HG03354 (cell line): ENCODE results near the gene MLLT6.

ENCODE experiments used
- ATAC-seq: cut with Tn5 transposase; IDR thresholded peaks from one replicate; pipeline ENCODE4 v1.9.1; 2021; ENCODE audit warnings: mild to moderate bottlenecking; ENCODE audit not compliant: unreplicated experiment, poor library complexity, severe bottlenecking

Gene MLLT6

DNA sequence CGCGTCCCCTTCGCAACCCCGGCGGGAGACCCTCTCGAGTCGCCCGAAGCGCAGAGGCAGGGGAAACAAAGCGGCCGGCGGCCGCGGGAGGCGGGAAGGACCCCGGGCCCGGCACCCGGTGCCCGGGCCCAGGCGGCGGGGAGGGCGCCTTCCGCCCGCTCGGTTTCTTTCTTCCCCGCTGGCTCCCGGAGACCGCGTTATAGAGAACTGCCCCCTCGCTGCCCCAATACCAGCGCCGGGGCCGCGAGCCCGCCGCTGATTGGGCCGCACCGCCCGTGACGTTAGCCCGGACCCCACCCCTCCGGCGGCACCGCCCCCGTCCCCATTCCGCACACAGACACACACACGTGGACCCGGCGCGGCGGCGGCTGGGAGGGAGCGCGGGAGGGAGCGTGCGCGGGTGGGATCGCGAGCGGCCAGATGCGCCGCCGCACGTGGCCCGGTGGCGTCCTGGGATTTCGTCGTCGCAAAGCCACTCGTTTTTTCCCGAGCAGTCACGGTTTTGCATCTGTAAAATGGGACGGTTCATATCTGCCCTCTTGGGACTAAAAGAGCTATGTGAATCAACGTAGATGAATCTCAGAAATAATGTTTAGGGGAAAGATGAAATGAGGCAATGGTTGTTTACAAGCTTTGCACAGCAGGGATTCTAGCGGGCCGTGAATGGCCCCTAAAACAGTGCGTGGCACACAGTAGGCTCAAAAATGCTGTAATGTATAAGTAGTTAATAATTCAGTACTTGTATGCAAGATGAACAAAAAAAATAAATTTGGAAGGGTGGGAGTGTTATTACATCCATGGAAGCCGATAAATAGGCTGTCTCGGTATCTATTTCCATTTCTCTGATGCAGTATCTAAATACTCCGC is 30.1 kb upstream of the MLLT6 start, which contains the start of gene EPOP:
EPOP (minus strand) TSS at position 209 of the 867 bp plus-strand sequence. CDS start 462 bp downstream, outside the sequence.
- peak; percentile 67 for ATAC-seq

DNA sequence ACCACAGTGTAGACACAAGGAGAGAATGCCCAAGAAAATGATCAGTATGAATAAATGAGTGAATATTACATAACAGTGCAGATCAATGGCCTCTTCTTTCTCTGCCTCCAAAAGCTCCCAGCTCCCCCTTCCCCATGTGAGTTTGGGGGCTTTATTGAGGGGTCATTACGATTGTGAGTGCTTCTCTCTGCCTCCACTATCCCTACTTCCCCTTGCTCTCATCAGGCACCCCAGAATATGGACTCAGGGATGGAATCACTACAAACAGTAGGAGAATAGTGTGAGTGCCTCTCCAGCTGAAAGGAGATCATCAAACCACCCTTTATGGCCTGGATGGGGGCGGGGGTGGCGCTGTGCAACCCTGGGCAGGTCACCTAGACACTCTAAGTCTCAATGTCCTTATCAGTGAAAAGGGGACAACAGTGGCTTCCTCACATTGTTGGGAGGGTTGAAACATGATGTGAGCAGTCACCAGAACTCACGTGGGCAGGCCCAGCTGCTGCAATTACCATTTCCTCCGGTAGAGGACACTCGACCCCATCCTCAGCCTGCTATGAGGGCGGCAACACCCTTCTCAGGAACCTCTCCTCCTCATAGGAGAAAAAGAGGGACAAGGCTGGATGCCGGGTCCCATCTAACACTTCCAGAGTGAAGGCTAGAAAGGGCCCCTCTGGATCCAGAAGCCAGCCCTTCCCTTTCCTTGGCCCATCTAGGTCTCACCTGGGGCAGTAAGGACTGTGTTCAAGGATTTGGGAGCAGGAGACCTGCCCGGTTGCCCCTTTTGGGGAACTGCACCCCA is 28.2 kb upstream of the MLLT6 start:
- no peak for ATAC-seq

DNA sequence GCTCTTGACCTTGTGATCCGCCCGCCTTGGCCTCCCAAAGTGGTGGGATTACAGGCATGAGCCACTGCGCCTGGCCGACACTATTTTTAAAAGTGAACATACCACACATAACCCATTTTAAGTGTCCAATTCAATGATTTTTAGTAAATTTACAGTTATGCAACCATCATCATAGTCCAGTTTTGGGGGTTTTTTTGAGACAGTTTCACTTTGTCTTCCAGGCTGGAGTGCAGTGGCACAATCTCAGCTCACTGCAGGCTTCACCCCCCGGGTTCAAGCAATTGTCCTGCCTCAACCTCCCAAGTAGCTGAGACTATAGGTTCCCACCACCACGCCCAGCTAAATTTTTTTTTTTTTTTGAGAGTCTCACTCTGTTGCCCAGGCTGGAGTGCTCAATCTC is 27.3 kb upstream of the MLLT6 start:
- ATAC-seq: no peak

DNA sequence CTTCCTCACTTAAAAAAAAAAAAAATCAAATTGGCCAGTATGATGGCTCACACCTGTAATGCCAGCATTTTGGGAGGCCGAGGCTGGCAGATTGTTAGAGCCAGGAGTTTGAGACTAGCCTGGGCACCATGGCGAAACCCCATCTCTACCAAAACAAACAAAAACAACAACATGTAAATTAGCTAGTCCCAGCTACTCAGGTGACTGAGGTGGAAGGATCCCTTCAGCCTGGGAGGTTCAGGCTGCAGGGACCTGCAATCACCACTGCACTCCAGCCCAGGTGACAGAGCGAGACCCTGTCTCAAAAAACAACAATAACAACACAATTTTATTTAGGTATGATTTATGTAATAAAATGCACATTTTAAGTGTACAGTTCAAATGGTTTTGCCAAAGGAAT is 24.0 kb upstream of the MLLT6 start:
- ATAC-seq: no peak

DNA sequence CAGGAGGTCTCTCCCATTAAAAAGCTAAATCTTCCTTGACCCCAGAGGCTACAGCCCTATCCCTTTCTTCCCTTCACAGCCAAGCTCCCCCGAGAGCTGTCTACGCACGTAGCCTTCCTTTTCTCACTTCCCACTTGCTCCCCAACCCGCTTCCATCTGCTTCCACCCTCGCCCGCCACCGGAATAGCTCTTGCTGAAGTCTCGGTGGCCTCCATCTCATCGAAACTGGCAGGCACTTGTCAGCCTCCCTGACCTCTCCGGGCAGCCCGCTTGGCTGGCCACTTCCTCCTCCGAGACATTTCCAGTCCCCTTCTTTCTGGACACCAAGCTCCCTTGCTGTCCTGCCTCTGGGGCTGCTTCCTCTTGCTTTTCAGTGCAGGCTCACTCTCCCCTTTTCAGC is 19.6 kb upstream of the MLLT6 start:
- no peak for ATAC-seq

DNA sequence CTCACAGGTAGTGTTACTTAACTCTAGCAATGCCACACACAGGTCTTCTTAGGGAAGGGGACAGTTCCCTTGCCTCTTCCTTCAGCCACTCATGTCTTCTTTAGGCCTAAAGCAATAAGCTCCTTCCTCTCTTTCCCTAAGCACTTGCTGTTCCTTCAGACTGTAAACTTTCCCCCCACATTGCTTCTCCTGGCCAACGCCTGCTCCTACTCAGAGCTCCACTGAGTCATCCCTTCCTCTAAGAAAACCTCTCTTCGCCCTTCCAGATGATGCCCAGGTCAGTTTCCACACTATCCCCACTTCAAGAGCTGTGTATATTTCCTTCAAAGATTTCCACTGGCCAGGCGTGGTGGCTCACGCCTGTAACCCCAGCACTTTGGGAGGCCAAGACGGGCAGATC is 17.8 kb upstream of the MLLT6 start:
- no peak for ATAC-seq

DNA sequence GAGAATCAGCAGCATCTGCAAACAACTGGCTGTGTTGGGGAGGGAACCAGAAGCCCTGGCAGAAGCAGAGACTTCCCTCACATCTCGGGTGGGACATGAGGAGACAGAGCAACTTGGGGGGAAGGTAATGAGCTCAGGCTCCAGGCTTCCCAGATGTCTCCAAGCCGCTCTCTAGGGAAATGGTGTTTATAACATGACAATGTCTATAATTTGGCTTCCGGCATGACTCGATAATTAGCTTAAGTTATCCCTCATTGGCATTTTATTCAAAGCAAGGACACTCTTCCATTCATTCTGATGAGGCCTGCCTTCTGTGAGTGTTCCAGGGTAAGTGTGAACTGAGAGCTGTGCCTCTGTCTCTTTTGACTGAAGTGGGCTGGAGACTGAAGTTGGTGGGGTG is 14.7 kb upstream of the MLLT6 start:
- ATAC-seq: no peak

DNA sequence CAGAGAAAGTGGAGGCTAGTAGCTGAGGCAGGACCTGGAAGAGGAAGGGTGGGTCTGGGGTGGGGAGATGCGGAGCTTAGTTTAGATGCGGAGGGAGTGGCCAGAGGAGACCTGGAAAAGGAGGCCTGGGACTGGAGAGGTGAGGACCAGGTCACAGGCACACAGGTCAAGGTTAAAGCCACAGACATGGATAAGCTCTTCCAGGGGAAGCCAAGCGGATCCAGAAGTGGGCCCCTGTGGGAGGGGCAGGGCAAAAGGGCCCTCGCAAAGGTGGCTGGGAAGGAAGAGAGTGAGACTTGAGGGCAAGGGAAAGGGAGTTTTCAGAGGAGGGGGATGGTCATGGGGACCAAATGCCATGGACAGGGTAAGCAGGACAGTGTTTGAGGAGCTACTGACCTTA is 13.9 kb upstream of the MLLT6 start:
- ATAC-seq: no peak

DNA sequence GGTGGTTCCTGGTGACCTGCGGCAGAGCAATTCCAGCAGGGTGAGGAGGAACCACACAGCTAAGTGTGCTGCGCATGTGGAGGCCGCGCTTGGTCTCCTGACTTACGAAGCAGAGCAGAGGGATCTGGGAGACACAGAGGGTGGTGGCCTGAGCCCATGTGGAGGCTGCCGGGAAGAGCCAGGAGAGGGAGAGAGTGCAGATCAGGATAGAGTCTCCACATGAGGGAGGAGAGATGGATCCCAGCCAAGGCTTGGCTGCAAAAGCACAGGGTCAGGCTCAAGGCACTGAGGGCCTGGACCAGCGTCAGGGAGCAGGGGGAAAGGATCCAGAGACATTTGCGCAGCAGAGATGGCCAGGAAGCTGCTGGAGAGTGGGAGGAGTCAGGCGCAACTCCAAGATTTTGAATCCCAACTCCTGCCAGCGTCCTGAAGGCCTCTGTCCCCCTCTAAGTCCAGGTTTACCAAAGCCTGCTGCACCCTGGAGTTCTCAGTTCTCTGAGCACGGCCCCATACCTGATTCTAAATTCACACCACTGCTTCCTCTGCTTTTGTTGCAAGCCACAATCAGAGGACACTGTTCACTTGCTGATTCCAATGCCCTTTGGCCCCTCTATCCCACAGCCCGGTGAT is 11.3 kb upstream of the MLLT6 start:
- ATAC-seq: no peak

DNA sequence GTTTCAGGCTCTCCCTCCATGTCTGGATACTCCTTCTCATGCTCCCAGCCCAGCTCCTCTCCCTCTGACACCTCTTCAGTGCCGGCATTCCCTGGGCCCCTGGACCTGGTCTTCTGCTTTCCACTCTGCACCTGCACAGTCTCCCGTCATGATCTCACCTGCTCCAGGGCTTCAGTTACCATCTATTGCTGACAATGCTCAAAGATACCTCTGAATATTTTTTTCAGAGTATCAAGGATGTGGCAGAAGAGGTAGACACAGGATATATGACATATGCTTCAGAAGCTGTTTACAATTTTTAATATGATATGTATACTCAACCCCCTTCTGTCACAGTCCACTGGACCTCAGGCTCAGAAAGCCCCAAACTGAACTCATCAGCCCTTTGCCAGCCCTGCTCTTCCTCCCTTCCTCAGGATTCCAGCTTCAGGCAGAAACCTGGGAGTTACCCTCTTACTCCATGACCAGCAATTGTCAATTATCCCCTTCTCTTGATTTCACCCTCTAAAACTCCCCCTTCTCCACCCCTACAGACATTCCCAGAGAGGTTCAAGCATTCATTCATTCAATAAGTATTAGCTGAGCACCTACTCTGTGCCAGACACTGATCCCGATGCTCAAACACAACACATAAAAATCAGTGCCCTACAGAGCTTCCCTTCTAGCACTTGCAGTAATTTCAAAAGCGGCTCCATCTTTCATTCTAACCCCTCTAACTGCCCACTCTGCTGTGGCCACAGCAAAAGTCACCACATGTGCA is 7.8 kb upstream of the MLLT6 start:
- no peak for ATAC-seq

DNA sequence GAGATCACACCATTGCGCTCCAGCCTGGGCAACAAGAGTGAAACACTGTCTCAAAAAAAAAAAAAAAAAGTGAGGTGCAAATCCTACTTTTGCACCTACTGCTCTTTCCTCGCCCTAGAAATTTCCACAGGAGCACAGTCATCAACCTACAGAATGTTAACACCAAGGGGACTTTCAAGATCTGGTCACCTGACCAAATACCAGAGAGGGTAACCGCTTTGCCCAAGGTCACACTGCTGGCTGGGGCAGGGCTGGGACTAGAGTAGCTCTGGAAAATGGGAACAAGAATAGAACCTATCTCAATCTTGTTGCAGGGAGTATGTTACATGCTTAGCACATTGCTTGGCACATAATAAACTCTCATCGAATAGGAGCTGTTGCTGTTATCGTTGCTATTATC is 6.3 kb upstream of the MLLT6 start:
- ATAC-seq: no peak

DNA sequence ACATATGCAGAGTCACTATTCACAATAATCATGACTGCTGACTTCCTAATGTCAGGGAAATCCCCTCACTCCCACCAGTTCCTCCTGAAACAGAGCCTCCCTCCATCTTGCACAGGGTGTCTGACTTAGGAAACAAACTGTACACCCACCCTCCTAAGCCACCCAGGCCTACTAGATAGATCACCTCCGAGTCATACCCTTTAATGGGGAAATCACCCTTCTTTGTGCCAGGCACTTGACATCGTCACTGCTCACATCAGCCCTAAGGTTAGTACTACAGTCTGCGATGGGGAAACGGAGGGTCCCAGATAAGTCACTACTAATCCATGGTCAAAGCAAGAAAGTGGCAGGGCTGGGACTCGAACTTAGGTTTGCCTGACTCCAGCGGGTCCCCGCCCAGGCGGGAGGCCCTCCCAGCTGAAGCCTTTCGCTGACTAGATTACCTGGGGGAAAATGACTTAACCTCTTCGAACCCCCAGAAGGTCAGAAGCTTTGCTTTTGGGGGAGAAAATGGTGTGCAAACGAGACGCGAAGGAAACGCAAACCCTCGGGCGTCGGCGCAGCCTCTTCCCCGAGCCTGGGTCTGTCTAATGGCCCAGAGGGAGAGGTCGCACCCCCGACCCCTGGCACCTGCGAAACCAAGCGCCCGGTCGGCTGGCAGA is 3.4 kb upstream of the MLLT6 start:
- peak; percentile 31 for ATAC-seq

DNA sequence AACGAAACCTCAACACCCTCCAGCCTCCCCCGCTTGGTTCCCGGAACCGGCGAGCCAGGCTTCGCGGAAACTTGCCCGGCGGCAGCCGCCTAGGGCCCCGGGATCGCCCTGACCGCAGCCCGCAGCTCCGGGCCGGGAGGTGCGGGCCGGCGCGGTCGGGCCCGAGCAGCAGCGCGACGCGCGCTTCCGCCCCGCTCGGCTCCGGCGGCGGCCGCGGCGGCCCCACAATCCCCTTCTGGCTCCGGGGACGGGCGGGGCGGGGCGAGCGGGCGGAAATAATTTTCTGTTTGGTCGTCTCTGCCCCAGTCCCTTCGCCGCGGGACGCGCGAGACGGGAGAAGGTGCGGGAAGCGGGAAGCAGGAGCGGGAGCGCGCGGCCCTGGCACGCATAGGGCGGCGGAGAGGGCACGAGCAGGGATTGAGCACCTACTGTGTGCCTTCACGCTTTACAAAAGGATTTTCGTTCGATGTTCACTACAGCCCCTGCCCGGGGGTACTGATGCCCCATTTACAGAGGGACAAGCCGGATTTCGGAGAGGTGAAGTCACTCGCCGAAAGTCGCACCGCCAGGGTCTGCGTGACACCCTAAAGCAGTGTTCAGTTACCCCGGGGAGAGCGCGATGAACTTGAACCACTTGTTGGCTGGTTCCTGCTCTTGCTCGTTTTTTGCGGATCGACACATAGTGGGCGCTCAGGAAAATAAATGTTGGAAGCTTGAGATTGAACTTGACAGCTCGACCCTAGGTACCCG is 2.7 kb upstream of the MLLT6 start:
- ATAC-seq: peak; percentile 33

DNA sequence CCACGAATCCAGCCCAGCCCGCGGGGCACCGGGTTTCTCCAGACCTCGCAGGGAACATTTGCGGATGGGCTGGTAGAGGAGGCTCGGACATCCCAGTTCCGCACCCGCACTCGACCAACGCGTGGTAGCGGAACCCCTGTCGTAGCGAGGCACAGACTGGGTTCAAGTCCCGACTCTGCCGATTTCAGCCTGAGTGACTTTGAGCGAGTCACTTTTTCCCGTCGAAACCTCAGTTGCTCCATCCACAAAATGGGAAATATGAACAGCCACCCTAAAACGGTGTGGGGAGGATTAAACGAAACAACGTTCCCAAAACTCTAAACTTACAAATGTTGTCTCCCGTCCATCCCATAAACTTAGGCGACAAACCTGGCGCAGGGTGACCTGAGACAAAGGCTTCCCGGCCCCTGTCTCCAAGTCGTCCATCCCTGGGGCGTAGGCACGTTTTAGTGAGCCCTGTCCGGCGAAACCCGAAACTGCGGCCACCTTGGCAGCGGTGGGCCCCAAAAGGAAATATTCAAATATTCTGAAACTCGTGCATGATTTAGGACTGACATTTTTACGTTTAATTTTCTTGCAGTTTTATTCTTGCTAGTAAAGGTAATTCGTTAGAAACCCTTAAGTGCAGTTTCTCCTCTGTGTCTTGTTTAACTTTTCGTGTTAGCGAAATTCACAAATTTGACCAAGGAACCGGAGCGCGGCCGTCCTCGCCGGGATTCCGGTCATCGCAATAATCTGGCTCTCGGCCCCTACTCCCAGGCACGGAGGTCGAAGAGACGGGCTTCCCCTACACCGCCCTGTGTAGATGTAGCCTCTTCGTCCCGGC is 1.9 kb upstream of the MLLT6 start:
- peak; percentile 10 for ATAC-seq

DNA sequence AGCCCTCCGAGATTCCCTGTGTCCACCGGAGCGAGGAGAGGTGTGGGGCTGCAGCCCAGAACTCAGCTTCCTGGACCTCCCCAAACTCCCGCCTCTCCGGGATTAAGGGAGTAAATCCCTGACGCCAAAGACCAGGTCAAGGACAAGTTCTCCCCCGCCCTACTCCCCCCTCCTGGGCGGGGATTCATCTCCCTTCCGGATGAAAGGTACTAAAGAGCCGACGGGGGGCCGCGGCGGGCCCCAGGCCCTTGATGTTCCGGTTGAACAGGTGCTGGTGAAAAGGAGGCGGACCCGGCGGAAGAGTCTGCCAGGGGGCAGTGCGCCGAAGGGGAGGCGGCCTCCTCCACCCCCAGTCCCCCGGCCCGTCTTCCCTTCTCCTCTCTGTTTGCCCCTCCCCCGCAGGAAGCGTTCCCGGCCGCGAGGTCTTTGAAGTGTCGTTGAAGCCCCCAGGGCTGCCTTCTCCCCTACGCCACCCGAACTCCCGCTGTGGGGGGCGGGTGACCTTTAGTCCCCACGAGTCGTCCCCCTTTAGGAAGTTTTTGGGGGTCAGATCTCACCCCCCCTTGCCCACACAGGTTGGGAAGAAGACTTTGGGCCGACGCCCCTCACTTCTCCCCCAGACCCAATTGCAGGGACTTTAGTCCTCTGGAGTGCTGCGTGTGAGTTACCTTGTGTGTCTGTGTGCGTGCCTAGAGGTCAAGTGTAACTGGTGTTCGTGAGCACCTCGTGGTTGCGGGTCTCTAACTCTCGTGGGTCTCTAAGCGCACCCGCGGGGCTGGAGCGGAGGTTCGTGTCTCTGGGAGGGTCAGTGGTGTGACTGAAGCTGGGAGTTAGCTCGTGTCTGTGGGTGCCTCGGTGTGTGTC is 1.1 kb upstream of the MLLT6 start:
- ATAC-seq: peak; percentile 34

DNA sequence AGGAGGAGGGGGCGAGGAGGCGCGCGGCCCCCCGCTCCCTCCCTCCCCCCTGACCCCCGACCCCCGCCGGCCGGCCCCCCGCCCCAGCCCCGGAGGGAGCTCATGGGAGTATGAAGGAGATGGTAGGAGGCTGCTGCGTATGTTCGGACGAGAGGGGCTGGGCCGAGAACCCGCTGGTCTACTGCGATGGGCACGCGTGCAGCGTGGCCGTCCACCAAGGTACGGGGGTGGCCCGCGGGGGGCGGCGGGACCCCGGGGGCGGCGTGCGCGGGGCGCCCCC is 390 bp downstream of the MLLT6 start:
- ATAC-seq: no peak

DNA sequence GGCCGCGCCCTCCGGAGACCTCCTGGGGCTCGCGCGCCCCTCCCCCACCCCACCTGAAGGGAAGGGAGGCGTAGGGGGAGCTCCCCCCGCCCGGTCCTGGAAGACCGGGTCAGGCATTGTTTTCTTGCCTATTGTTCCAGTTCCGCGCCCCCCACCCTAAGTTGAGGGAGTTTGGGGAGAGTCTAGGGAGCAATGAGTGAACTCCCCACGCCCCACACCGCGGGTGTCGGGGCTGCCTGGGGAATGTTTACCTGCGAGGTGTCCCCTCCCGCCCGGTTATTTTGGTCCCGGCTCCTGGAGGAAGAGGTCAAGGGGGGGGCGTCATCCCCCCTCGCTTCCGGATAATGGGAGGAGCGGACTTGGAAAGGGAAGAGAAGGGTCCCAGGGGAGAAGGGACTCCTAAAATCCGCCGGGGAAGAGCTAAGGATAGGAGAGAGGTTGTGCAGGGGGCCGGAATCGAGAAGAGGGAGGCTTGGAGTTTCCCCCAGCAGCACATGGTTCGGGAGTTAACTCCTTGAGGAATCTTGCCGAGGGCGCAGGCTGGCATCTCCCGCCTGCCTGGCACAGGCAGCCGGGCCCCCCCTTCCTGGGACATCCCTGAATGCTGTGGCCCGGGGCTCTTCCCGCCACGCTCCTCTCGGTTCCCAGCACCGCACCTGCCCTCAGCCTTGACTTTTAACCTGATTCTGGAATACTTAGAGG is 881 bp downstream of the MLLT6 start:
- no peak for ATAC-seq
